ENCODE measurements around the gene KRT17.

KRT17 gene

GRCh38 chr17:41638194-41638593 is 13.8 kb upstream of the KRT17 start:
- no peak overlapping the region for H3K9ac ChIP-seq (ENCODE audit: low read length)
- TF ChIP-seq EZH2phosphoT487 (IDR thresholded peaks at IDR 0.05; ENCODE audit: low read depth) (no peak), CTCF (IDR thresholded peaks at IDR 0.05; ENCODE audit: low read depth, low read length) (no peak)
- no peak overlapping the region for H3K4me3 ChIP-seq (ENCODE audit: low read length)
- H4K20me1 ChIP-seq (ENCODE audit: insufficient read depth, low read length) = no peaks in the 10 kb centered on the region
- no peaks in the 10 kb centered on the region for H3K36me3 ChIP-seq (replicated peaks; ENCODE audit: low read depth, low read length)
- no peak overlapping the region for H2AFZ ChIP-seq (ENCODE audit: low read depth, low read length)
- no peak overlapping the region for H3K27ac ChIP-seq (ENCODE audit: low read length)
- H3K4me1 ChIP-seq (ENCODE audit: low read length) = no peaks in the 10 kb centered on the region
- H3K27me3 ChIP-seq (ENCODE audit: low read depth, low read length) = no peaks in the 10 kb centered on the region
- no peak overlapping the region for H3K4me2 ChIP-seq (ENCODE audit: low read length)
- H3K9me3 ChIP-seq (ENCODE audit: insufficient read depth, low read length) = no peaks in the 10 kb centered on the region
- H3K79me2 ChIP-seq (ENCODE audit: low read length) = no peaks in the 10 kb centered on the region

GRCh38 chr17:41636652-41637051 is 12.3 kb upstream of the KRT17 start:
- Histone ChIP-seq H3K79me2 (ENCODE audit: low read length) (no peaks in the 10 kb centered on the region), H2AFZ (ENCODE audit: low read depth, low read length) (no peak overlapping the region), H3K36me3 (replicated peaks; ENCODE audit: low read depth, low read length) (no peaks in the 10 kb centered on the region), H3K4me2 (ENCODE audit: low read length) (no peak overlapping the region), H3K9me3 (ENCODE audit: insufficient read depth, low read length) (no peaks in the 10 kb centered on the region), H3K4me3 (ENCODE audit: low read length) (no peak overlapping the region), H3K27me3 (ENCODE audit: low read depth, low read length) (no peaks in the 10 kb centered on the region), H3K9ac (ENCODE audit: low read length) (no peak overlapping the region), H3K27ac (ENCODE audit: low read length) (no peak overlapping the region), H3K4me1 (ENCODE audit: low read length) (no peaks in the 10 kb centered on the region), H4K20me1 (ENCODE audit: insufficient read depth, low read length) (no peaks in the 10 kb centered on the region)
- no peak for TF ChIP-seq CTCF (IDR thresholded peaks at IDR 0.05; ENCODE audit: low read depth, low read length)
- no peak for TF ChIP-seq EZH2phosphoT487 (IDR thresholded peaks at IDR 0.05; ENCODE audit: low read depth)

- Histone ChIP-seq H3K4me3 (ENCODE audit: low read length) (no peak overlapping the region), H3K27ac (ENCODE audit: low read length) (no peak overlapping the region), H3K9ac (ENCODE audit: low read length) (no peak overlapping the region), H2AFZ (ENCODE audit: low read depth, low read length) (no peak overlapping the region), H3K79me2 (ENCODE audit: low read length) (no peaks in the 10 kb centered on the region), H3K36me3 (replicated peaks; ENCODE audit: low read depth, low read length) (no peaks in the 10 kb centered on the region), H3K27me3 (ENCODE audit: low read depth, low read length) (no peaks in the 10 kb centered on the region), H3K4me2 (ENCODE audit: low read length) (no peak overlapping the region), H4K20me1 (ENCODE audit: insufficient read depth, low read length) (no peaks in the 10 kb centered on the region), H3K4me1 (ENCODE audit: low read length) (no peaks in the 10 kb centered on the region), H3K9me3 (ENCODE audit: insufficient read depth, low read length) (no peaks in the 10 kb centered on the region)
- no peak for TF ChIP-seq EZH2phosphoT487 (IDR thresholded peaks at IDR 0.05; ENCODE audit: low read depth)
Observed at GRCh38 chr17:41635121-41636097, 11.0 kb upstream of the KRT17 start.

- TF ChIP-seq CTCF (IDR thresholded peaks at IDR 0.05; ENCODE audit: low read depth, low read length) (no peak), EZH2phosphoT487 (IDR thresholded peaks at IDR 0.05; ENCODE audit: low read depth) (no peak)
- H3K4me1 ChIP-seq (ENCODE audit: low read length) = no peaks in the 10 kb centered on the region
- H3K4me2 ChIP-seq (ENCODE audit: low read length) = no peak overlapping the region
- H3K27ac ChIP-seq (ENCODE audit: low read length) = no peak overlapping the region
- H3K36me3 ChIP-seq (replicated peaks; ENCODE audit: low read depth, low read length) = no peaks in the 10 kb centered on the region
- no peaks in the 10 kb centered on the region for H3K79me2 ChIP-seq (ENCODE audit: low read length)
- H3K4me3 ChIP-seq (ENCODE audit: low read length) = no peak overlapping the region
- no peak overlapping the region for H3K9ac ChIP-seq (ENCODE audit: low read length)
- no peaks in the 10 kb centered on the region for H4K20me1 ChIP-seq (ENCODE audit: insufficient read depth, low read length)
- no peaks in the 10 kb centered on the region for H3K27me3 ChIP-seq (ENCODE audit: low read depth, low read length)
- H2AFZ ChIP-seq (ENCODE audit: low read depth, low read length) = no peak overlapping the region
- H3K9me3 ChIP-seq (ENCODE audit: insufficient read depth, low read length) = no peaks in the 10 kb centered on the region
Observed at GRCh38 chr17:41634639-41635038, 10.3 kb upstream of the KRT17 start.

Measured in OCI-LY3 (cell line).